Measurements from ENCODE around the gene HSD11B1. TPM values are rescaled to one million over a fixed set of nuclear protein-coding genes. Genes with fewer than 3 reads are reported as not detected.

HSD11B1 gene
- total RNA-seq, 4 donors from 2014 or later, result 4.2 to 8.6 (median 5.8) TPM; not detected in 1

- H3K27me3 ChIP-seq, result no peaks in the 10 kb centered on the region
- no peak for TF ChIP-seq CTCF (IDR thresholded peaks at IDR 0.05)
- TF ChIP-seq POLR2A (IDR thresholded peaks at IDR 0.05), result no peak
- no peak overlapping the region for H3K27ac ChIP-seq
- H3K36me3 ChIP-seq, result no peaks in the 10 kb centered on the region
- no peaks in the 10 kb centered on the region for H3K4me1 ChIP-seq
- DNase-seq, result no peak
- H3K4me3 ChIP-seq, result no peak overlapping the region
- no peaks in the 10 kb centered on the region for H3K9me3 ChIP-seq
These were observed 15.7 kb downstream of the HSD11B1 start for GRCh38 chr1:209720326-209720725.

- TF ChIP-seq POLR2A (IDR thresholded peaks at IDR 0.05) (no peak), CTCF (IDR thresholded peaks at IDR 0.05) (no peak)
- Histone ChIP-seq H3K4me1 (no peaks in the 10 kb centered on the region), H3K36me3 (no peaks in the 10 kb centered on the region), H3K9me3 (no peaks in the 10 kb centered on the region), H3K27me3 (no peaks in the 10 kb centered on the region), H3K27ac (no peak overlapping the region), H3K4me3 (no peak overlapping the region)
- no peak for DNase-seq
These were observed 16.2 kb downstream of the HSD11B1 start for GRCh38 chr1:209720826-209721225.

GRCh38 chr1:209721323-209721722 lies 16.7 kb downstream of the HSD11B1 start:
- no peak overlapping the region for H3K27ac ChIP-seq
- H3K36me3 ChIP-seq, result no peaks in the 10 kb centered on the region
- no peak overlapping the region for H3K4me3 ChIP-seq
- TF ChIP-seq CTCF (IDR thresholded peaks at IDR 0.05), result no peak
- TF ChIP-seq POLR2A (IDR thresholded peaks at IDR 0.05), result no peak
- H3K4me1 ChIP-seq, result no peaks in the 10 kb centered on the region
- no peaks in the 10 kb centered on the region for H3K9me3 ChIP-seq
- no peaks in the 10 kb centered on the region for H3K27me3 ChIP-seq
- DNase-seq, result no peak

GRCh38 chr1:209723265-209723664 lies 18.6 kb downstream of the HSD11B1 start:
- no peak overlapping the region for H3K4me3 ChIP-seq

DNA sequence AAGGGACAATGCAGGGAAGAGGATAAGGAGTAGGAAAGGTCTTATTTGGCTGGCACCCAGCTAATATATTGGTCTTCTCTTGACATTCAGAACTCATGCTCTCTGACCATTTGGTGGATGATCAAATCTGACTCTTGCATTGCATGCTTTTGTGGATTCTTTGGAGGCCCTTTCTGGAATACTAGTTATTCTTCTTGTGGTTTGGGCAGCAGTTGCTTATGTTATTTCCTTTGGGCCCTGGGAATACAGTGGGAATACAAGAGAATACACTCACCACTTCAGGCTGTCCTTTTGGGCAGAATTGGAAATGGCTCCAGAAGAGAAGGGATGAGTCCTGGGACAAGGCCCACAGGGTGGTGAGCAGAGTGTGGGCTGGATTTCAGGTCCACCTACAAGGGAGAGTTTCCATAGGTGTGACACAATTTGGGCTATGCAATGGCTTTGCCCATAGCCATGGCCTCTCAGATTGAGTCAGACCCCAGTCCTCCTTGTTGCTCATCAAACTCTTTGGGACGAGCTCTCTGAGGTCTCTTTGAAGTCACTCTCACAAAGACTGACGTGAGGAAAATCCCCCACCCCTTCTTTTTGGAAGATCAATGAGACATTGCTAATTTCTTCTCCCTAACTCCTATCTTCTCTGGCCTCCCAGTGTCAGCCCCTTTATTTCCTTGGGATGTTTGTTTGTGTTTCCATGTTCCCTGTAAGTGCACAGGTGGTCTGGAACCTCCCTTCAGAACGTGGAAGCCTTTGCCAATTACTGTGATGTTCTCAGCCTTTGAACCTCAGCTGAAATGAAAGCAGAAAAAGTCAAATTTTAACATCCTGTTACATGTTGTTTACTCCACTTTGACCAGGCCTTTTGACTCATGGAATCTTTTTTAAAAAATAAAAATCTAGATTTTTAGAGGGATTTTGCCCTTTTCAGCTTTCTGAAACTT lies 19.4 kb downstream of the HSD11B1 start:
- Histone ChIP-seq H3K4me3 (no peak overlapping the region), H3K36me3 (no peaks in the 10 kb centered on the region), H3K27ac (no peak overlapping the region), H3K27me3 (no peaks in the 10 kb centered on the region), H3K4me1 (no peaks in the 10 kb centered on the region), H3K9me3 (no peaks in the 10 kb centered on the region)
- DNase-seq, result no peak
- no peak for TF ChIP-seq POLR2A (IDR thresholded peaks at IDR 0.05)
- TF ChIP-seq CTCF (IDR thresholded peaks at IDR 0.05), result no peak

More at GRCh38 chr1:209723265-209723664, 18.6 kb downstream of the HSD11B1 start:
- Histone ChIP-seq H3K27me3 (no peaks in the 10 kb centered on the region), H3K9me3 (no peaks in the 10 kb centered on the region), H3K27ac (no peak overlapping the region), H3K4me1 (no peaks in the 10 kb centered on the region), H3K36me3 (no peaks in the 10 kb centered on the region)
- DNase-seq, result no peak
- TF ChIP-seq POLR2A (IDR thresholded peaks at IDR 0.05) (no peak), CTCF (IDR thresholded peaks at IDR 0.05) (no peak)

Measured in Peyer's patch (tissue), 4 donors.